Uterus (tissue), 2 donors: ENCODE data around the gene RRAD.

Experiments used
- CTCF ChIP-seq, 4 experiments: fragments of 200-600 bp in 2 of 4; fragments of 450-650 bp in 2 of 4; sonication (generic) in 2 of 4; IDR thresholded peaks; one replicate each; pipeline ENCODE4 v1.5.1; 2016 to 2019; ENCODE audit warnings: antibody characterized with exemption in 4 of 4, mild to moderate bottlenecking in 2 of 4, moderate library complexity in 1 of 4
- POLR2A ChIP-seq, 2 donors: fragments of 450-650 bp; IDR thresholded peaks; one replicate each; pipeline ENCODE4 v1.6.1; 2016; ENCODE audit warnings: antibody characterized with exemption in 2 of 2, mild to moderate bottlenecking in 1 of 2, moderate library complexity in 1 of 2

- TF ChIP-seq CTCF (IDR thresholded peaks at IDR 0.05), result no peak
- TF ChIP-seq POLR2A (IDR thresholded peaks at IDR 0.05), result no peak
These were observed 12.5 kb upstream of the RRAD start for GRCh38 chr16:66937725-66938337.
